ENCODE data around the gene DRD1.
"Not testable (repeated sequence)": the region's sequence is repeated elsewhere in the genome, so short reads cannot be mapped to it uniquely, and the experiment has no call there.

The DRD1 gene

DNA sequence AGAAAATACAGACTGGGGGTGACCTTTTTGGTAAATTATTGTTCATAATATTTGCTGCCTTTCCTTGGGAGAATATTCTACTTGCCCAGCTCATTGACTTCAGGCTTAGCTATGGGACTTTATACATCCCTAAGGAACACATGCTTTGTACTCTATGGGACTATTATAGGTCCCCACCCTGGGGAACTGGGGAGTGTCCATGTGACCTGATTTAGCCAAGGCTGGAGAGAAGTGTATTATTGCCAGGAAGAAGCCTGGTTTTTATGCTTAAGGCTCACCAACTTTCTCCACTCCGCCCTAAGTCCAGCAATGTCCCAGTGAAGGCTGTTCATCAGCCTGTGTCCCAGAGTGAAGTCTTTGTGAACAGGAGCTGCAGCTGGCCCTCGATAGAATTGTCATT lies 16.6 kb upstream of the DRD1 start:
- TF ChIP-seq ZNF274 (IDR thresholded peaks at IDR 0.05; ENCODE audit: low read depth, low read length) = no peak
- no peak for TF ChIP-seq YY1 (IDR thresholded peaks at IDR 0.05; ENCODE audit: insufficient read depth, insufficient read length)
- TF ChIP-seq SUZ12 (IDR thresholded peaks at IDR 0.05; ENCODE audit: extremely low read depth, insufficient read depth, insufficient read length) = no peak
- Histone ChIP-seq H3K36me3 (ENCODE audit: insufficient read depth, insufficient read length, low read length) (no peaks in the 10 kb centered on the region), H3K9me3 (ENCODE audit: insufficient read depth, low read length) (no peaks in the 10 kb centered on the region), H3K4me1 (ENCODE audit: insufficient read depth, insufficient read length) (no peaks in the 10 kb centered on the region), H3K4me3 (ENCODE audit: insufficient read length, low read depth) (no peak overlapping the region), H3K9ac (ENCODE audit: insufficient read length, low read depth) (no peak overlapping the region), H3K27me3 (ENCODE audit: insufficient read depth, insufficient read length) (no peaks in the 10 kb centered on the region)
- no peak for DNase-seq (ENCODE audit: low read depth, low spot score)

DNA sequence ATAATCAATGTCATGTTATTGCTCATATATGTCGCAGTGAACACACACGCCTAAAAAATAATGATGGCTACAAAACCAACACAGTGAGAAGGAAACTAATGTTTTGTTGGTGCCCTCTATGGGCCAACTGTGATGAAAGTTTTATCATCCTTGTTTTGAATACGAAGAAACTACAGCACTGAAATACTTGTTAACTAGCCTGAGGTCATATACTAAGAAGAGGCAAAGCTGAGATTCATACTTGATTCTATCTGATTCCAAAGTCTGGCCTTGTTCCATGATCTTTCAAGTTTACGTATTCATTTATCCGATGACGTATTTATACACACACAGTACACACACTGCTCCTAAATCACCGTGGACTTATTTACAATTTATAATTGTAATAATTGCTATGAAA lies 16.1 kb upstream of the DRD1 start:
- no peak for DNase-seq (ENCODE audit: low read depth, low spot score)
- Histone ChIP-seq H3K4me3 (ENCODE audit: insufficient read length, low read depth) (no peak overlapping the region), H3K9me3 (ENCODE audit: insufficient read depth, low read length) (no peaks in the 10 kb centered on the region), H3K4me1 (ENCODE audit: insufficient read depth, insufficient read length) (no peaks in the 10 kb centered on the region), H3K36me3 (ENCODE audit: insufficient read depth, insufficient read length, low read length) (no peaks in the 10 kb centered on the region), H3K27me3 (ENCODE audit: insufficient read depth, insufficient read length) (no peaks in the 10 kb centered on the region), H3K9ac (ENCODE audit: insufficient read length, low read depth) (no peak overlapping the region)
- no peak for TF ChIP-seq ZNF274 (IDR thresholded peaks at IDR 0.05; ENCODE audit: low read depth, low read length)
- no peak for TF ChIP-seq YY1 (IDR thresholded peaks at IDR 0.05; ENCODE audit: insufficient read depth, insufficient read length)
- no peak for TF ChIP-seq SUZ12 (IDR thresholded peaks at IDR 0.05; ENCODE audit: extremely low read depth, insufficient read depth, insufficient read length)

DNA sequence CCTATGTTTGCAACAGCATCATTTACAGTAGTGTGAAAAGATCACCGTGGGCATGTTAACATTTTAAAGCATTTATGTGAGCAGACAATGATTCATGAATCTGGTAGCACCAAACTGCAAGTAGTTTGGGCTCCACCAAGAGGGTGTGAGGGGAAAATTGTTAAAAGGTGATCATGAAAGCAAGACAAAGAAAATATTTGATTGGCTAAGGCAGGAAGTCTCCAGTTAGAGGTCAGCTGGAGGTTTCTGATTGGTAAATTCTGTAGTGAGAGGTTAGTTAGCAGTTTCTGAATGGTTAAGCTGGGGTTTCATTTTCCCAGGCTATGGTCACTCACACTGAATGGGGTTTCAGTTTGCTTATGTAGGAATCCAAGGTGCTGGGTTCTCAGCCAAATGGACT lies 13.5 kb upstream of the DRD1 start:
- Histone ChIP-seq H3K4me1 (ENCODE audit: insufficient read depth, insufficient read length) (no peaks in the 10 kb centered on the region), H3K27me3 (ENCODE audit: insufficient read depth, insufficient read length) (no peaks in the 10 kb centered on the region), H3K9me3 (ENCODE audit: insufficient read depth, low read length) (no peaks in the 10 kb centered on the region), H3K9ac (ENCODE audit: insufficient read length, low read depth) (no peak overlapping the region), H3K36me3 (ENCODE audit: insufficient read depth, insufficient read length, low read length) (no peaks in the 10 kb centered on the region), H3K4me3 (ENCODE audit: insufficient read length, low read depth) (no peak overlapping the region)
- DNase-seq (ENCODE audit: low read depth, low spot score) = no peak
- TF ChIP-seq SUZ12 (IDR thresholded peaks at IDR 0.05; ENCODE audit: extremely low read depth, insufficient read depth, insufficient read length) (no peak), YY1 (IDR thresholded peaks at IDR 0.05; ENCODE audit: insufficient read depth, insufficient read length) (no peak), ZNF274 (IDR thresholded peaks at IDR 0.05; ENCODE audit: low read depth, low read length) (no peak)

DNA sequence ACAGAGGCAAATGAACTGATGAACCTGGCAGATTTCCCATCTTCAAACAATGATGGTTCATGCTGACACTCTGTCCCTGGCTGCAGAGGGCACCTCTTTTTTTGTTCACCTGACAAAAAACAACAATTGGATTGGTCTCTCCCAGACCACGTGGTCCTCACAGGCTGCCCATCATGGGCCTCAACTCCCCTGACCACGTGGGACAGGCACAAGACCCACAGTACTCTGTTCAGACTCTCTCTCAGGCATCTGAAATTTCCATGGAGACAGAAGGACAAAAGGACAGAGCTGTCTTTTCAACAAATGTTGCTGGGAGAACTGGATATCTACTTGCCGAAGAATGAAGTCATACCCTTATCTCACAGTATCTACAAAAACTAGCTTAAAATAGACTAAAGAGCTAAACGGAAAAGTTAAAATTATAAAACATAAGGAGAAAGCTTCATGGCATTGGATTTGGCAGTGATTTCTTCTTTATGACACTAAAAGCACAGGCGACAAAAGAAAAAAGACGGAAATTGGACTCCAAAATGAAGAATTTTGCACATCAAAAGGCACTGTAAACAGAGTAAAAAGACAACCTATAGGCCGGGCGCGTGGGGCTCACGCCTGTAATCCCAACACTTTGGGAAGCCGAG lies 12.2 kb upstream of the DRD1 start:
- DNase-seq (ENCODE audit: low read depth, low spot score) = no peak
- Histone ChIP-seq H3K27me3 (ENCODE audit: insufficient read depth, insufficient read length) (no peaks in the 10 kb centered on the region), H3K9ac (ENCODE audit: insufficient read length, low read depth) (no peak overlapping the region), H3K4me3 (ENCODE audit: insufficient read length, low read depth) (no peak overlapping the region), H3K36me3 (ENCODE audit: insufficient read depth, insufficient read length, low read length) (no peaks in the 10 kb centered on the region), H3K4me1 (ENCODE audit: insufficient read depth, insufficient read length) (no peaks in the 10 kb centered on the region), H3K9me3 (ENCODE audit: insufficient read depth, low read length) (no peaks in the 10 kb centered on the region)
- TF ChIP-seq ZNF274 (IDR thresholded peaks at IDR 0.05; ENCODE audit: low read depth, low read length) (no peak), YY1 (IDR thresholded peaks at IDR 0.05; ENCODE audit: insufficient read depth, insufficient read length) (no peak), SUZ12 (IDR thresholded peaks at IDR 0.05; ENCODE audit: extremely low read depth, insufficient read depth, insufficient read length) (no peak)

DNA sequence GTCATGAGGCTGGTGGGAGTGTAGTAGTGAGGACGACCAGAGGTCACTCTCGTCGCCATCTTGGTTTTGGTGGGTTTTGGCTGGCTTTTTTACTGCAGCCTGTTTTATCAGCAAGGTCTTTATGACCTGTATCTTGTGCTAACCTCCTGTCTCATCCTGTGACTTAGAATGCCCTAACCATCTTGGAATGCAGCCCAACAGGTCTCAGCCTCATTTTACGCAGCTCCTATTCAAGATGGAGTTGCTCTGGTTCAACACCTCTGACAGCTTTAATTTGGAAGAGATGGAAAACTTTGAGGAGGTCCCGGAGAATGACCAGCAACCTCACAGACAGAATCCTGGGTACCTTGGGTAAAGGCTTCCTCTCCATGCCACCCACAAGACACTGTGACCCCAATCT lies 10.4 kb upstream of the DRD1 start:
- DNase-seq (ENCODE audit: low read depth, low spot score); H3K9ac ChIP-seq (ENCODE audit: insufficient read length, low read depth); H3K4me3 ChIP-seq (ENCODE audit: insufficient read length, low read depth); H3K36me3 ChIP-seq (ENCODE audit: insufficient read depth, insufficient read length, low read length); H3K9me3 ChIP-seq (ENCODE audit: insufficient read depth, low read length); H3K27me3 ChIP-seq (ENCODE audit: insufficient read depth, insufficient read length); H3K4me1 ChIP-seq (ENCODE audit: insufficient read depth, insufficient read length): not testable (repeated sequence)

DNA sequence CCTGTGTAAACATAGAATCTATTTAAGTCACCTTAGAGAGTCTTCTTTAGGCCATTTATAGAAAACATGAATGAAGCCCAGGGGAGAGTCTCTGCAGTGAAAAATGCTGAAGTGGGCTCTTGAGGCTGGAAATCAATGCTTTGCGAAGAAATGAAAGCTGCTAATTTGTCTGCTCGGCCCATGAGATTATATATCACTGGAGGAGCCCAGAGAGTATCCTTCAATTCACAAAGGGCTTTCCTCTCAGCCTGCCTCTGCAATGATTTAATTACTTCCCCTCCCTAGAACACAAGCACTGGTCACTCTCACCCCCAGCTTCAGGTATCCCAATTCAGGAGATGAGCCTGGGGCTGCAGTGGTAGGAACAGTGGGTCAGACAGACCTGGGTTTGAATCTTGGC lies 8.2 kb upstream of the DRD1 start:
- Histone ChIP-seq H3K4me3 (ENCODE audit: insufficient read length, low read depth) (no peak overlapping the region), H3K4me1 (ENCODE audit: insufficient read depth, insufficient read length) (no peaks in the 10 kb centered on the region), H3K27me3 (ENCODE audit: insufficient read depth, insufficient read length) (no peaks in the 10 kb centered on the region), H3K9ac (ENCODE audit: insufficient read length, low read depth) (no peak overlapping the region), H3K36me3 (ENCODE audit: insufficient read depth, insufficient read length, low read length) (no peaks in the 10 kb centered on the region), H3K9me3 (ENCODE audit: insufficient read depth, low read length) (no peaks in the 10 kb centered on the region)
- DNase-seq (ENCODE audit: low read depth, low spot score) = no peak
- TF ChIP-seq ZNF274 (IDR thresholded peaks at IDR 0.05; ENCODE audit: low read depth, low read length) (no peak), SUZ12 (IDR thresholded peaks at IDR 0.05; ENCODE audit: extremely low read depth, insufficient read depth, insufficient read length) (no peak), YY1 (IDR thresholded peaks at IDR 0.05; ENCODE audit: insufficient read depth, insufficient read length) (no peak)

DNA sequence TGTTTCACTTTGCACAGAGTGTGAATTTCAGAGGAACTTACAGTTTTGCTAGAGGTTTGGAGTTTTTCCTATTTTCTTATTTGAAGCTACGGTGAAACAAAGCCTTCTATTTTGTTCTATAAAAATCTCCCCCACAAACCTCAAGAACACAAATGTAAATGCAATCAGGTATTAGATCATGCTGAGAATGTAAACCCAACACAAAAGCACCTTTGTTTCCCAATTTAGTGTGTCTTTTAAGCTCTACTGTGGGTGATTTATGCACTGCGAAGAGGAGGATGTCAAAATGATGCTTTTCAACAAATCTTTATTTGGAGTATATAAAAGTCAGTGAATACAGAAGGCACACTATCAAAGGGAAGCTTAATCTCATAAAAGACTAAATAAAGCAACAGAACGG lies 4.3 kb upstream of the DRD1 start:
- Histone ChIP-seq H3K36me3 (ENCODE audit: insufficient read depth, insufficient read length, low read length) (no peaks in the 10 kb centered on the region), H3K9ac (ENCODE audit: insufficient read length, low read depth) (no peak overlapping the region)
- no peak for DNase-seq (ENCODE audit: low read depth, low spot score)

DNA sequence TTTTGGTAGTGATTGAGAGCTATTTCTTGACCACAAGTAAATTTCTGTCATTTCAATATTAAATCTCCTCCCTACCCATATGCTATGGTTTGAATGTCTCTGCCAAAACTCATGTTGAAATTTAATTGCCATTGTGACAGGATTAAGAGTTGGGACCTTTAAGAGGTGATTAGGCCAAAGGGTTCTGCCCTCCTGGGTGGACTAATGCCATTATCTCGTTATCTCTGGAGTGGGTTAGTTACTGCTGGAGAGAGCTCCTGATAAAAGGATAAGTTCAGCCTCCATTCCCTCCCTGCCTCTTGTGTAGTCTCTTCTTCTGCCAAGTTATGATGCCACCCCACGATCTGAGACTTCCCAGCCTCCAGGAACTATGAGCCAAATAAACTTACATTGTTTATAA lies 3.6 kb upstream of the DRD1 start:
- no peak for DNase-seq (ENCODE audit: low read depth, low spot score)
- peaks cover 37% of the 10 kb centered on the region for H3K27me3 ChIP-seq (ENCODE audit: insufficient read depth, insufficient read length)
- no peak overlapping the region for H3K4me3 ChIP-seq (ENCODE audit: insufficient read length, low read depth)
- H3K9ac ChIP-seq (ENCODE audit: insufficient read length, low read depth) = no peak overlapping the region
- H3K9me3 ChIP-seq (ENCODE audit: insufficient read depth, low read length) = no peaks in the 10 kb centered on the region
- no peaks in the 10 kb centered on the region for H3K36me3 ChIP-seq (ENCODE audit: insufficient read depth, insufficient read length, low read length)
- H3K4me1 ChIP-seq (ENCODE audit: insufficient read depth, insufficient read length) = no peaks in the 10 kb centered on the region
- TF ChIP-seq ZNF274 (IDR thresholded peaks at IDR 0.05; ENCODE audit: low read depth, low read length) = no peak
- TF ChIP-seq SUZ12 (IDR thresholded peaks at IDR 0.05; ENCODE audit: extremely low read depth, insufficient read depth, insufficient read length) = no peak
- no peak for TF ChIP-seq YY1 (IDR thresholded peaks at IDR 0.05; ENCODE audit: insufficient read depth, insufficient read length)

More for the DNA sequence above, 4.3 kb upstream of the DRD1 start:
- peaks cover 30% of the 10 kb centered on the region for H3K27me3 ChIP-seq (ENCODE audit: insufficient read depth, insufficient read length)
- no peak overlapping the region for H3K4me3 ChIP-seq (ENCODE audit: insufficient read length, low read depth)
- TF ChIP-seq YY1 (IDR thresholded peaks at IDR 0.05; ENCODE audit: insufficient read depth, insufficient read length) (no peak), ZNF274 (IDR thresholded peaks at IDR 0.05; ENCODE audit: low read depth, low read length) (no peak), SUZ12 (IDR thresholded peaks at IDR 0.05; ENCODE audit: extremely low read depth, insufficient read depth, insufficient read length) (no peak)
- no peaks in the 10 kb centered on the region for H3K4me1 ChIP-seq (ENCODE audit: insufficient read depth, insufficient read length)
- H3K9me3 ChIP-seq (ENCODE audit: insufficient read depth, low read length) = no peaks in the 10 kb centered on the region

DNA sequence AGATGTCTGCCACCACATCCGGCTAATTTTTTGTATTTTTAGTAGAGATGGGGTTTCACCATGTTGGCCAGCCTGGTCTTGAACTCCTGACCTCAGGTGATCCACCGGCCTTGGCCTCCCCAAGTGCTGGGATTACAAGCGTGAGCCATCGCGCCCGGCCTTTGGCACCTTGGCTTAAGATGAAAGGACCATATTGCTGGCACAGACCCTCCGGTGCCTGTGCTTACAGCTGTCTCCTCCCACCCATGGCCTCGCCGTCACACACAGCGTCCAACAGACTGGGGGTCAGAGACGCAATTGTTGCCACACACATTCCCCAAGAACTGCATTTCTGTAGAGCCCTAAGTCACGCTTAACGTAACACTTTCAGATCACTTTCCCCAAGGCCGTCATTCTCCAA lies 2.4 kb upstream of the DRD1 start:
- H3K4me1 ChIP-seq (ENCODE audit: insufficient read depth, insufficient read length); H3K9ac ChIP-seq (ENCODE audit: insufficient read length, low read depth); H3K4me3 ChIP-seq (ENCODE audit: insufficient read length, low read depth); H3K9me3 ChIP-seq (ENCODE audit: insufficient read depth, low read length); H3K36me3 ChIP-seq (ENCODE audit: insufficient read depth, insufficient read length, low read length); DNase-seq (ENCODE audit: low read depth, low spot score): not testable (repeated sequence)
- peaks cover 49% of the 10 kb centered on the region for H3K27me3 ChIP-seq (ENCODE audit: insufficient read depth, insufficient read length)

Measured in NT2/D1 (cell line).